PC-9 (cell line): ENCODE measurements around the gene MED20. TPM values are rescaled to one million over a fixed set of nuclear protein-coding genes. Genes with fewer than 3 reads are reported as not detected.

ENCODE experiments used
- BruUV-seq: library from RNA; stranded (reverse); fragments of 400-500 nt; replicated peaks from 2 replicates; lab custom pipeline; 2021; lab: Mats Ljungman, UMichigan
- CTCF ChIA-PET: fragments of 300-600 bp; sonication (Branson Sonifier 250); formaldehyde crosslinking; loops from one replicate; lab custom pipeline; 2022; ENCODE audit warnings: antibody characterized with exemption; lab: Charles Lee
- POLR2A ChIA-PET: fragments of 300-600 bp; sonication (Branson Sonifier 250); formaldehyde crosslinking; loops from one replicate; lab custom pipeline; 2022; ENCODE audit warnings: antibody characterized with exemption; ENCODE audit not compliant: unreplicated experiment; lab: Charles Lee
- DNase-seq, 2 experiments: peaks; one replicate each; pipeline versions ENCODE4 v3.0.0 to v3.0.0-alpha.2; 2015 to 2022; ENCODE audit warnings: mixed read lengths in 1 of 2
- H2AFZ ChIP-seq: fragments of 200-600 bp; sonication (generic); 2 replicates; pipeline ENCODE4 v1.8.1; 2017; ENCODE audit warnings: antibody characterized with exemption
- H3F3A ChIP-seq: fragments of 200-600 bp; sonication (generic); 2 replicates; pipeline ENCODE4 v1.8.1; 2017; ENCODE audit warnings: antibody characterized with exemption, mild to moderate bottlenecking, low read depth; ENCODE audit not compliant: insufficient read depth
- H3K27ac ChIP-seq: fragments of 200-600 bp; sonication (generic); 2 replicates; pipeline ENCODE4 v1.6.1; 2016; ENCODE audit warnings: mixed run types
- H3K27me3 ChIP-seq: fragments of 200-600 bp; sonication (generic); 2 replicates; pipeline ENCODE4 v1.6.1; 2016; ENCODE audit warnings: low read depth, mixed run types; ENCODE audit not compliant: insufficient read depth
- H3K36me3 ChIP-seq: fragments of 200-600 bp; sonication (generic); 2 replicates; pipeline ENCODE4 v1.6.1; 2016; ENCODE audit warnings: low read depth, mixed run types
- H3K4me1 ChIP-seq: fragments of 200-600 bp; sonication (generic); replicated peaks from 2 replicates; pipeline ENCODE4 v1.6.1; 2016; ENCODE audit warnings: mixed run types; ENCODE audit not compliant: insufficient read depth
- H3K4me2 ChIP-seq: fragments of 200-600 bp; sonication (generic); 2 replicates; pipeline ENCODE4 v1.6.1; 2017; ENCODE audit warnings: mixed run types
- H3K4me3 ChIP-seq: fragments of 200-600 bp; sonication (generic); 2 replicates; pipeline ENCODE4 v1.6.1; 2016; ENCODE audit warnings: mixed run types
- H3K79me2 ChIP-seq: fragments of 200-600 bp; sonication (generic); 2 replicates; pipeline ENCODE4 v1.6.1; 2017; ENCODE audit warnings: low read depth, mixed run types
- H3K9me2 ChIP-seq: fragments of 200-600 bp; sonication (generic); 2 replicates; pipeline ENCODE4 v1.8.1; 2017; ENCODE audit warnings: mild to moderate bottlenecking; ENCODE audit not compliant: insufficient read depth
- H3K9me3 ChIP-seq: fragments of 200-600 bp; sonication (generic); 2 replicates; pipeline ENCODE4 v1.8.1; 2016; ENCODE audit warnings: low read depth; ENCODE audit not compliant: insufficient read depth
- H4K20me1 ChIP-seq: fragments of 200-600 bp; sonication (generic); 2 replicates; pipeline ENCODE4 v1.8.1; 2017; ENCODE audit not compliant: insufficient read depth
- EZH2 ChIP-seq: fragments of 200-600 bp; sonication (generic); IDR thresholded peaks from 2 replicates; pipeline ENCODE4 v1.8.0; 2017; ENCODE audit warnings: antibody characterized with exemption, low read depth
- intact Hi-C: fragments of 100-400 bp; cut with micrococcal nuclease; formaldehyde crosslinking; loops from one replicate; pipeline ENCODE4 v1.10.0; 2022; ENCODE audit not compliant: unreplicated experiment
- total RNA-seq: library from RNA; stranded (reverse); gene quantifications from 2 replicates; pipeline ENCODE4 v1.2.3, GENCODE V29; 2021
- TF ChIP-seq, protein P1 (sequence below): fragments of 200-600 bp; sonication (generic); conservative IDR thresholded peaks from 2 replicates; pipeline ENCODE4 v1.6.1; 2017; ENCODE audit warnings: mixed run types, antibody characterized with exemption, mild to moderate bottlenecking, moderate library complexity

MED20 gene
- total RNA-seq, 1 experiment from 2014 or later = 45.8 TPM

GRCh38 chr6:41885930-41886329 lies 35.0 kb downstream of the MED20 start:
- BruUV-seq = no TSS peak
- CTCF ChIA-PET = no interaction called here

DNA sequence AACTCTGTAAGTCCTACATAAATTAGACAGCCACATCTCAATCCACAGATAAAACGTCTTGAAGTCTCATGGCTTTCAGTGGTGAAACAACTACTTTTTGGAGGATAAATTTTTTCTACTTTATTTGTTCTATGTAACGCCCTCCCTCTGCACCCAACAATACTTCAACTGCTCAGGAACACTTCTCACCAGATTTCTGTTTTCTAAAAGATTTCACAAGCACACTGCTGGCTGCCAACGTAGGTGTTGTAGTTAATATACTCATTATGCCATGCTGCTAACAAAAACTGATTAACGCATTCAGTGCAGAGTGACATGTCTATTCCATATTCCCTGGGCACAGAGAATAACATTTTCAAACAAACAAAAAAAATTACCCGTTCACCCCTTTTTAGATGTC lies 36.0 kb downstream of the MED20 start:
- TF ChIP-seq EZH2 = no peak
- TF ChIP-seq, protein P1, sequence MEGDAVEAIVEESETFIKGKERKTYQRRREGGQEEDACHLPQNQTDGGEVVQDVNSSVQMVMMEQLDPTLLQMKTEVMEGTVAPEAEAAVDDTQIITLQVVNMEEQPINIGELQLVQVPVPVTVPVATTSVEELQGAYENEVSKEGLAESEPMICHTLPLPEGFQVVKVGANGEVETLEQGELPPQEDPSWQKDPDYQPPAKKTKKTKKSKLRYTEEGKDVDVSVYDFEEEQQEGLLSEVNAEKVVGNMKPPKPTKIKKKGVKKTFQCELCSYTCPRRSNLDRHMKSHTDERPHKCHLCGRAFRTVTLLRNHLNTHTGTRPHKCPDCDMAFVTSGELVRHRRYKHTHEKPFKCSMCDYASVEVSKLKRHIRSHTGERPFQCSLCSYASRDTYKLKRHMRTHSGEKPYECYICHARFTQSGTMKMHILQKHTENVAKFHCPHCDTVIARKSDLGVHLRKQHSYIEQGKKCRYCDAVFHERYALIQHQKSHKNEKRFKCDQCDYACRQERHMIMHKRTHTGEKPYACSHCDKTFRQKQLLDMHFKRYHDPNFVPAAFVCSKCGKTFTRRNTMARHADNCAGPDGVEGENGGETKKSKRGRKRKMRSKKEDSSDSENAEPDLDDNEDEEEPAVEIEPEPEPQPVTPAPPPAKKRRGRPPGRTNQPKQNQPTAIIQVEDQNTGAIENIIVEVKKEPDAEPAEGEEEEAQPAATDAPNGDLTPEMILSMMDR = no peak
- H3K4me3 ChIP-seq = no peak overlapping the region
- H3K36me3 ChIP-seq = no peaks in the 10 kb centered on the region
- intact Hi-C loops = no loop called here
- no peaks in the 10 kb centered on the region for H3K9me3 ChIP-seq
- ChIA-PET CTCF (no interaction called here), POLR2A (no interaction called here)
- no peaks in the 10 kb centered on the region for H3K9me2 ChIP-seq
- BruUV-seq = no TSS peak
- H3K27ac ChIP-seq = no peak overlapping the region
- H3K4me1 ChIP-seq = no peaks in the 10 kb centered on the region
- no peaks in the 10 kb centered on the region for H3F3A ChIP-seq
- no peaks in the 10 kb centered on the region for H3K79me2 ChIP-seq
- H3K4me2 ChIP-seq = no peak overlapping the region
- DNase-seq = no peak
- no peaks in the 10 kb centered on the region for H4K20me1 ChIP-seq
- no peaks in the 10 kb centered on the region for H3K27me3 ChIP-seq
- no peak overlapping the region for H2AFZ ChIP-seq

More at GRCh38 chr6:41885930-41886329, 35.0 kb downstream of the MED20 start:
- Histone ChIP-seq H3K27ac (no peak overlapping the region), H3K9me2 (no peaks in the 10 kb centered on the region), H3K9me3 (no peaks in the 10 kb centered on the region), H3K4me2 (no peak overlapping the region), H3F3A (no peaks in the 10 kb centered on the region), H2AFZ (no peak overlapping the region), H3K4me1 (no peaks in the 10 kb centered on the region), H3K27me3 (no peaks in the 10 kb centered on the region), H3K79me2 (no peaks in the 10 kb centered on the region), H3K36me3 (no peaks in the 10 kb centered on the region), H4K20me1 (no peaks in the 10 kb centered on the region; the same call in 1 of the 2 replicates), H3K4me3 (no peak overlapping the region)
- POLR2A ChIA-PET = no interaction called here
- DNase-seq = no peak
- intact Hi-C loops = no loop called here
- TF ChIP-seq, protein P1 = no peak
- no peak for TF ChIP-seq EZH2

- Histone ChIP-seq H3K27me3 (no peaks in the 10 kb centered on the region), H3K36me3 (no peaks in the 10 kb centered on the region), H3K27ac (no peak overlapping the region), H3K9me3 (no peaks in the 10 kb centered on the region), H3K79me2 (no peaks in the 10 kb centered on the region), H3K4me3 (no peak overlapping the region), H3K4me1 (no peaks in the 10 kb centered on the region), H3K4me2 (no peak overlapping the region), H2AFZ (no peak overlapping the region), H3F3A (0 out of 2 replicates have a peak, but pooled peaks cover 6% of the 10 kb centered on the region), H3K9me2 (no peaks in the 10 kb centered on the region), H4K20me1 (no peaks in the 10 kb centered on the region)
- DNase-seq = no peak
- BruUV-seq = no TSS peak
- no peak for TF ChIP-seq EZH2
- TF ChIP-seq, protein P1 = no peak
- CTCF ChIA-PET = no interaction called here
- POLR2A ChIA-PET = interaction anchor here (0.6 kb wide), 1 partner anchor 86 kb away, joined by 6 read pairs; no protein-coding TSS in a partner anchor
- intact Hi-C loops = no loop called here
Observed at GRCh38 chr6:41881506-41881905, 39.4 kb downstream of the MED20 start.
